Coronary artery (tissue), 2 donors: Measurements from ENCODE around the gene MYLK.

Experiments
- DNase-seq: peaks from one replicate; pipeline ENCODE4 v3.0.0-alpha.2; 2017; ENCODE audit warnings: low spot score
- H3K27ac ChIP-seq, 2 donors: fragments of 200-600 bp; sonication (generic); one replicate each; pipeline ENCODE4 v1.5.1; 2016 to 2019
- H3K4me3 ChIP-seq: fragments of 200-600 bp; sonication (generic); 2 replicates; pipeline ENCODE4 v1.5.1; 2016; ENCODE audit warnings: mild to moderate bottlenecking, moderate library complexity
- CTCF ChIP-seq: fragments of 200-600 bp; sonication (generic); IDR thresholded peaks from one replicate; pipeline ENCODE4 v1.5.1; 2019; ENCODE audit warnings: antibody characterized with exemption

MYLK gene

DNA sequence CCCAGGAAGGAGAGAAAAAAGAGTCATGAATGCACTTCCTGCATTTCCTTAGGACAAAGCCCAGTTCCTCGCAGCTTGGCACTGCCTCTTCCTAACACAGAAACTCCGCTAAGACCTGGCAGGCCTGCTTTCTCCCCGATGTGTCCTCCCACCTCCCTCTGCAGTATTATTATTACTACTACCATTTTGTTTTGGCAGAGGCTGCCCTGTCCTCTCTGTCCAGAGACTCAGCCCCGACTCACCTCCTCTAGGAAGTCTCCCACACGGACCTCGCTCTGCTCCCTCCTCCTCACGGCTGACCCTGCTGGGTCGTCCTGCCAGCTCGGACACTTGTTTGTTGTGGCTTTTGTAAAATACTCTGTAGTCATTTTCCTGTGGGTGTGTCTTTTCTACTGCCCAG lies 192.1 kb downstream of the MYLK start:
- Histone ChIP-seq H3K27ac (peak overlapping the region; percentile 71 to 85), H3K4me3 (peak overlapping the region; percentile 81)
- no peak for TF ChIP-seq CTCF
- no peak for DNase-seq

DNA sequence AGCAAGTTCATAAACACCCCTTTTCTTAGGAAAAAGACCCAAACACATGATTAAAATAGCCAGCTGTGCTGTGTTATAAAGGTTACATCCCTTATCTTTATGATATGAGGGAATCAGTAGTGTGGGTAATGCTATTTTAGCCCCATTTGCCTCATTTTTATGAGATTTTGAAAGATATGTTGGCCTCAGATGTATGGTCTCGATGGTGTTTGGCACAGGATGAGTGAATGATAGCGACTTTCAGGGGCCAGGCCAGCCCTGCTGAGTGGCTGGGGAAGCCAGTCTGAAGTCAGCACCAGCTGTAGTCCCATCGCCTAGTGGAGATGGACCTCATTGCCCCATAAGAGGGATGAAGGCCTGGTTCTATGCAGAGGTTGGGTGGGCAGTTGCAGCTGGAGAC lies 194.3 kb downstream of the MYLK start:
- H3K4me3 ChIP-seq: peak overlapping the region; percentile 16
- H3K27ac ChIP-seq: peak overlapping the region; percentile 56 to 85
- no peak for TF ChIP-seq CTCF
- no peak for DNase-seq

DNA sequence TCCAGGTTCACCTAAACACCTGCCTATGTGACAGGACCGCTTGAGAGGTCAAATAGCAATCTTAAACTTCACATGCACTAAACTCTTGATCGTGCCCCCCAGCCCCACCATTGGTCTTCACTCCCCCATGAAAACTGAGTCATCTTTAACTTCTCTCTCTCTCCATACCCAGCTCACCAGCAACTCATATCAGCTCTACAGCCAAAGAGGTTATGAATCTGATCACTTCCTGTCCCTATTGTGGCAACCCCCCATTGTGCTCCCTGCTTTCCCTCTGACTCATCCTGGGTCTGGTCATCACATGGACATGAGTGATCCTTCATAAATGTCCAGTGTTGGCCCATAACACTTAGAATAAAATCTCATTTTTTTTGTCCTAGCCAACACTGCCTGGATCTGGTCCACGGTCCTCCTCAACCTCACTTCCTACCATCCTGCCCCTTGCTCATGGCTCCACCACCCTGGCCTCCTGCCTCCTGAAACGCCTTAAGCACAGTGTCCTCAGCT lies 195.8 kb downstream of the MYLK start:
- Histone ChIP-seq H3K4me3 (no peak overlapping the region), H3K27ac (peak overlapping the region; percentile 56 to 85)
- DNase-seq: no peak
- no peak for TF ChIP-seq CTCF

DNA sequence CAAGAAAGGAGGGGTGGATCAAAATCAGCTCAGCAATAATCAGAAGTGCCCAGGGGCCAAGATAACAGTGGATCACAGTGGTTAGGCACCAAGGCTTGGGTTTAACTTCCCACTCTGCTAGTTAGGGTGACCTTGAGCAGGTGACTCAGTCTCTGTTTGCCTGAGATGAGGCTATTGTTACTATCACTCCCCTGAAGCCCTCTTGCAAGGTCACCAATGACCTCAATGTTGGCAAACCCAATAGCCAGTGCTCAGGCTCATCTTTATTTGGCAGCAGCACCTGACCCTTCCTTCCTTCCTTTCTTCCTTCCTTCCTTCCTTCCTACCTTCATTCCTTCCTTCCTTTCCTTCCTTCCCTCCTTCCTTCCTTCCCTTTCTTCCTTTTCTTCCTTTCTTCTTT lies 196.8 kb downstream of the MYLK start:
- DNase-seq: no peak
- no peak overlapping the region for H3K4me3 ChIP-seq
- peak overlapping the region; percentile 56 to 85 for H3K27ac ChIP-seq
- TF ChIP-seq CTCF: no peak

DNA sequence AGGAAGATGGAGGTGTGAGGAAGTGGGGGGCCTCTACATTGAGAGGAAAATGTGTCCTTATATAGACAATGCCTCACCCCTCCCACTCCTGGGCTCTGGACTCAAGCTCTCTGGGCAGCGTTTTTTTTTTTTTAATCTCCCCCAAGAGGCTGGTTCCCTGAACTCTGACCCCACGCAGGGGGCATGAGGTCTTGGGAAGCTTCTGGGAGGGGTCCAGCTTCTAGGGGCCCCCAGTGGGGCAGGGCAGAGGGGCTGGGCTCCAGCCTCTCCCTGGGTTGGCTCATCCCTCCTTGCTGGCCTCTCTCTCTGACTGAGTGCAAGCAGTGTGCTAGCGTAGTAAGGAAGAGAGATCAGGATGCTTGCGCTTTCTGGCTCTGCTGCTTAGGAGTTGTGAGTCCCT lies 197.9 kb downstream of the MYLK start:
- H3K4me3 ChIP-seq: no peak overlapping the region
- TF ChIP-seq CTCF: no peak
- peak overlapping the region; percentile 56 to 85 for H3K27ac ChIP-seq
- no peak for DNase-seq

GRCh38 chr3:123685780-123686179 lies 198.4 kb downstream of the MYLK start:
- Histone ChIP-seq H3K4me3 (no peak overlapping the region), H3K27ac (peak overlapping the region; percentile 70 to 85)
- DNase-seq: no peak
- no peak for TF ChIP-seq CTCF

DNA sequence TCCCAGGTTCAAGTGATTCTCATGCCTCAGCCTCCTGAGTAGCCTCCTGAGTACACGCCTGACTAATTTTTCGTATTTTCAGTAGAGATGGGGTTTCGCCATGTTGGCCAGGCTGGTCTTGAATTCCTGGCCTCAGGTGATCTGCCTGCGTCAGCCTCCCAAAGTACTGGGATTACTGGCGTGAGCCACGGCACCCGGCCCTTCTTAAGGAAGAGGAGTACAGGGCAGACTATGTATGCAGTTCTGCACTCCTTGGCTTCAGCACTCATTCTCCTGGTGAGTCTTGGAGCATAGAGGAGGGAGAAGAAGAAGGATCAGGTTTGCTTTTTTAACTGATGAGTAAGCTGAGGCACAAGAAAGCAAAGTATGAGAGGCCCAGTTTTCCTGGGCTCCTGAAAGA lies 199.5 kb downstream of the MYLK start:
- H3K4me3 ChIP-seq: no peak overlapping the region
- peak overlapping the region; percentile 70 to 88 for H3K27ac ChIP-seq
- DNase-seq: no peak
- no peak for TF ChIP-seq CTCF
